ENCODE results near the gene PKD1L1.

- TF ChIP-seq CTCF (conservative IDR thresholded peaks at IDR 0.05; ENCODE audit: low read depth, low read length): no peak
- no peak for TF ChIP-seq EZH2 (IDR thresholded peaks at IDR 0.05; ENCODE audit: borderline replicate concordance, low read depth, low read length, poor library complexity, severe bottlenecking)
Measured at GRCh38 chr7:47873762-47874161, 74.5 kb downstream of the PKD1L1 start.
